HepG2 (cell line): ENCODE measurements around the gene CMIP. TPM values are rescaled to one million over a fixed set of nuclear protein-coding genes. Genes with fewer than 3 reads are reported as not detected.

ENCODE experiments used
- NFE2L1 ChIP-seq: sonication (generic); formaldehyde crosslinking; IDR thresholded peaks from 2 replicates; pipeline ENCODE4 v1.4.0; 2020; ENCODE audit warnings: missing genetic modification reagents, mild to moderate bottlenecking, borderline replicate concordance
- NFKBIZ ChIP-seq: IDR thresholded peaks from 2 replicates; pipeline ENCODE4 v1.6.1; 2018; ENCODE audit warnings: missing genetic modification reagents, missing compliant biosample characterization
- NR2F6 ChIP-seq, 2 experiments: IDR thresholded peaks; 2 replicates each; pipeline ENCODE4 v1.6.1; 2016; ENCODE audit warnings: antibody characterized with exemption in 1 of 2, mild to moderate bottlenecking in 1 of 2
- REXO4 ChIP-seq: sonication (generic); formaldehyde crosslinking; IDR thresholded peaks from 2 replicates; pipeline ENCODE4 v1.8.0; 2022; ENCODE audit warnings: missing genetic modification reagents, mild to moderate bottlenecking, borderline replicate concordance
- ZEB1 ChIP-seq: IDR thresholded peaks from 2 replicates; pipeline ENCODE4 v1.6.1; 2012; ENCODE audit warnings: mild to moderate bottlenecking, low read depth, inconsistent platforms; ENCODE audit not compliant: insufficient replicate concordance
- ZNF430 ChIP-seq: sonication (generic); formaldehyde crosslinking; IDR thresholded peaks from 2 replicates; pipeline ENCODE4 v1.9.0; 2021; ENCODE audit warnings: mild to moderate bottlenecking, missing genetic modification reagents
- ZNF614 ChIP-seq: IDR thresholded peaks from 2 replicates; pipeline ENCODE4 v1.6.1; 2018; ENCODE audit warnings: missing biosample characterization, missing genetic modification reagents, inconsistent platforms, borderline replicate concordance
- ZNF616 ChIP-seq: sonication (generic); formaldehyde crosslinking; IDR thresholded peaks from 2 replicates; pipeline ENCODE4 v1.5.0; 2020; ENCODE audit warnings: low read depth, mild to moderate bottlenecking, missing genetic modification reagents
- ZNF724P ChIP-seq: sonication (generic); formaldehyde crosslinking; IDR thresholded peaks from 2 replicates; pipeline ENCODE4 v1.8.0; 2022; ENCODE audit warnings: missing genetic modification reagents, borderline replicate concordance
- ZSCAN30 ChIP-seq: sonication (generic); formaldehyde crosslinking; IDR thresholded peaks from 2 replicates; pipeline ENCODE4 v1.5.0; 2020; ENCODE audit warnings: mild to moderate bottlenecking, missing genetic modification reagents
- polyA plus RNA-seq, 8 experiments: library from polyadenylated mRNA; depleted of rRNA in 3 of 8; stranded (reverse) in 7 of 8; unstranded in 1 of 8; fragments of >200 nt; fragmentation: Illumina TruSeq in 4 of 8; extraction: Trizol in 4 of 8; gene quantifications; 2 replicates each; pipeline versions ENCODE4 v1.2.1 to v1.2.3, GENCODE V29; 2011 to 2016; ENCODE audit warnings: low read depth in 4 of 8, missing spikeins in 1 of 8, mixed read lengths in 1 of 8; ENCODE audit not compliant: insufficient read depth in 1 of 8
- total RNA-seq, 5 experiments: library from RNA; depleted of rRNA; stranded (reverse); fragments of >200 nt; fragmentation: Illumina TruSeq; extraction: Trizol; gene quantifications; 2 replicates each; pipeline ENCODE4 v1.2.3, GENCODE V29; 2016; ENCODE audit warnings: low read depth in 1 of 5
- TF ChIP-seq, protein P1 (sequence below): sonication (generic); formaldehyde crosslinking; IDR thresholded peaks from 2 replicates; pipeline ENCODE4 v1.8.1; 2022; ENCODE audit warnings: low read depth, mild to moderate bottlenecking, missing genetic modification reagents
- TF ChIP-seq, protein P2 (sequence below): sonication (generic); formaldehyde crosslinking; IDR thresholded peaks from 2 replicates; pipeline ENCODE4 v1.4.0; 2020; ENCODE audit warnings: missing genetic modification reagents
- TF ChIP-seq, protein P3 (sequence below): sonication (generic); formaldehyde crosslinking; IDR thresholded peaks from 2 replicates; pipeline ENCODE4 v1.5.0; 2020; ENCODE audit warnings: mild to moderate bottlenecking, missing genetic modification reagents
- TF ChIP-seq, protein P4 (sequence below): sonication (generic); formaldehyde crosslinking; IDR thresholded peaks from 2 replicates; pipeline ENCODE4 v1.8.0; 2022; ENCODE audit warnings: missing genetic modification reagents, mild to moderate bottlenecking, borderline replicate concordance
- TF ChIP-seq, protein P5 (sequence below): sonication (generic); formaldehyde crosslinking; IDR thresholded peaks from 2 replicates; pipeline ENCODE4 v1.8.0; 2022; ENCODE audit warnings: mild to moderate bottlenecking, missing genetic modification reagents, moderate library complexity

The CMIP gene
- total and polyA plus RNA-seq, 2 of the 13 experiments (the other 11 are each of a cell fraction or from before 2014, with no cell fraction given): 10.9 to 18.1 TPM

DNA sequence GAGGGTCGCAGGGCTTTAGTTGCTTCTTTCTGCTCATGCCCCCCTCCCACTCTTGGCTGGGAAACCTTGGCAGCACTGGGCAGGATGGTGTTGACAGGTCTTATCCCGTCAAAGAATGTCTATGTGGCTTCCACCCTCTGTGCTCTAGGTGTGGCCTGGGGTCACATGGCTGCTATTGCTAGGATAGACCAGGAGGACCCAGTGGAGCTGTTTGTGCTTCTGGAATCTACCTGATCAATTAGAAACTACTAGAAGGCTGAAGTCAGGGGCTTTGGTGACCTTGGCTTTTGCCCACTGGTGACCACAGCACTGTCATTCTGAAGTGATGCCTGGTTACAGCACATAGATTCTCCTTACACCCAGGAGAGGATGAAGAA is 105.8 kb downstream of the CMIP start (continued):
- no peak for TF ChIP-seq ZNF724P (CRISPR knock-in tag)
- TF ChIP-seq ZSCAN30: no peak
- no peak for TF ChIP-seq REXO4
- no peak for TF ChIP-seq ZNF616
- no peak for TF ChIP-seq ZEB1
- 0 out of 2 replicates have a peak, but pooled peaks have one; percentile 3 for TF ChIP-seq ZNF430 (CRISPR knock-in tag)
- no peak for TF ChIP-seq NFKBIZ (CRISPR knock-in tag)
- TF ChIP-seq, protein P1, sequence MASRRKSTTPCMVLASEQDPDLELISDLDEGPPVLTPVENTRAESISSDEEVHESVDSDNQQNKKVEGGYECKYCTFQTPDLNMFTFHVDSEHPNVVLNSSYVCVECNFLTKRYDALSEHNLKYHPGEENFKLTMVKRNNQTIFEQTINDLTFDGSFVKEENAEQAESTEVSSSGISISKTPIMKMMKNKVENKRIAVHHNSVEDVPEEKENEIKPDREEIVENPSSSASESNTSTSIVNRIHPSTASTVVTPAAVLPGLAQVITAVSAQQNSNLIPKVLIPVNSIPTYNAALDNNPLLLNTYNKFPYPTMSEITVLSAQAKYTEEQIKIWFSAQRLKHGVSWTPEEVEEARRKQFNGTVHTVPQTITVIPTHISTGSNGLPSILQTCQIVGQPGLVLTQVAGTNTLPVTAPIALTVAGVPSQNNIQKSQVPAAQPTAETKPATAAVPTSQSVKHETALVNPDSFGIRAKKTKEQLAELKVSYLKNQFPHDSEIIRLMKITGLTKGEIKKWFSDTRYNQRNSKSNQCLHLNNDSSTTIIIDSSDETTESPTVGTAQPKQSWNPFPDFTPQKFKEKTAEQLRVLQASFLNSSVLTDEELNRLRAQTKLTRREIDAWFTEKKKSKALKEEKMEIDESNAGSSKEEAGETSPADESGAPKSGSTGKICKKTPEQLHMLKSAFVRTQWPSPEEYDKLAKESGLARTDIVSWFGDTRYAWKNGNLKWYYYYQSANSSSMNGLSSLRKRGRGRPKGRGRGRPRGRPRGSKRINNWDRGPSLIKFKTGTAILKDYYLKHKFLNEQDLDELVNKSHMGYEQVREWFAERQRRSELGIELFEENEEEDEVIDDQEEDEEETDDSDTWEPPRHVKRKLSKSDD (CRISPR knock-in tag): 0 out of 2 replicates have a peak, but pooled peaks have one; percentile 6
- TF ChIP-seq, protein P2, sequence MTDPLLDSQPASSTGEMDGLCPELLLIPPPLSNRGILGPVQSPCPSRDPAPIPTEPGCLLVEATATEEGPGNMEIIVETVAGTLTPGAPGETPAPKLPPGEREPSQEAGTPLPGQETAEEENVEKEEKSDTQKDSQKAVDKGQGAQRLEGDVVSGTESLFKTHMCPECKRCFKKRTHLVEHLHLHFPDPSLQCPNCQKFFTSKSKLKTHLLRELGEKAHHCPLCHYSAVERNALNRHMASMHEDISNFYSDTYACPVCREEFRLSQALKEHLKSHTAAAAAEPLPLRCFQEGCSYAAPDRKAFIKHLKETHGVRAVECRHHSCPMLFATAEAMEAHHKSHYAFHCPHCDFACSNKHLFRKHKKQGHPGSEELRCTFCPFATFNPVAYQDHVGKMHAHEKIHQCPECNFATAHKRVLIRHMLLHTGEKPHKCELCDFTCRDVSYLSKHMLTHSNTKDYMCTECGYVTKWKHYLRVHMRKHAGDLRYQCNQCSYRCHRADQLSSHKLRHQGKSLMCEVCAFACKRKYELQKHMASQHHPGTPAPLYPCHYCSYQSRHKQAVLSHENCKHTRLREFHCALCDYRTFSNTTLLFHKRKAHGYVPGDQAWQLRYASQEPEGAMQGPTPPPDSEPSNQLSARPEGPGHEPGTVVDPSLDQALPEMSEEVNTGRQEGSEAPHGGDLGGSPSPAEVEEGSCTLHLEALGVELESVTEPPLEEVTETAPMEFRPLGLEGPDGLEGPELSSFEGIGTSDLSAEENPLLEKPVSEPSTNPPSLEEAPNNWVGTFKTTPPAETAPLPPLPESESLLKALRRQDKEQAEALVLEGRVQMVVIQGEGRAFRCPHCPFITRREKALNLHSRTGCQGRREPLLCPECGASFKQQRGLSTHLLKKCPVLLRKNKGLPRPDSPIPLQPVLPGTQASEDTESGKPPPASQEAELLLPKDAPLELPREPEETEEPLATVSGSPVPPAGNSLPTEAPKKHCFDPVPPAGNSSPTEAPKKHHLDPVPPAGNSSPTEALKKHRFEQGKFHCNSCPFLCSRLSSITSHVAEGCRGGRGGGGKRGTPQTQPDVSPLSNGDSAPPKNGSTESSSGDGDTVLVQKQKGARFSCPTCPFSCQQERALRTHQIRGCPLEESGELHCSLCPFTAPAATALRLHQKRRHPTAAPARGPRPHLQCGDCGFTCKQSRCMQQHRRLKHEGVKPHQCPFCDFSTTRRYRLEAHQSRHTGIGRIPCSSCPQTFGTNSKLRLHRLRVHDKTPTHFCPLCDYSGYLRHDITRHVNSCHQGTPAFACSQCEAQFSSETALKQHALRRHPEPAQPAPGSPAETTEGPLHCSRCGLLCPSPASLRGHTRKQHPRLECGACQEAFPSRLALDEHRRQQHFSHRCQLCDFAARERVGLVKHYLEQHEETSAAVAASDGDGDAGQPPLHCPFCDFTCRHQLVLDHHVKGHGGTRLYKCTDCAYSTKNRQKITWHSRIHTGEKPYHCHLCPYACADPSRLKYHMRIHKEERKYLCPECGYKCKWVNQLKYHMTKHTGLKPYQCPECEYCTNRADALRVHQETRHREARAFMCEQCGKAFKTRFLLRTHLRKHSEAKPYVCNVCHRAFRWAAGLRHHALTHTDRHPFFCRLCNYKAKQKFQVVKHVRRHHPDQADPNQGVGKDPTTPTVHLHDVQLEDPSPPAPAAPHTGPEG (CRISPR knock-in tag): no peak
- no peak for TF ChIP-seq ZNF614
- no peak for TF ChIP-seq NR2F6 (IDR thresholded peaks at IDR 0.05)
- TF ChIP-seq NR2F6 (CRISPR knock-in tag; IDR thresholded peaks at IDR 0.05): no peak
- TF ChIP-seq, protein P3, sequence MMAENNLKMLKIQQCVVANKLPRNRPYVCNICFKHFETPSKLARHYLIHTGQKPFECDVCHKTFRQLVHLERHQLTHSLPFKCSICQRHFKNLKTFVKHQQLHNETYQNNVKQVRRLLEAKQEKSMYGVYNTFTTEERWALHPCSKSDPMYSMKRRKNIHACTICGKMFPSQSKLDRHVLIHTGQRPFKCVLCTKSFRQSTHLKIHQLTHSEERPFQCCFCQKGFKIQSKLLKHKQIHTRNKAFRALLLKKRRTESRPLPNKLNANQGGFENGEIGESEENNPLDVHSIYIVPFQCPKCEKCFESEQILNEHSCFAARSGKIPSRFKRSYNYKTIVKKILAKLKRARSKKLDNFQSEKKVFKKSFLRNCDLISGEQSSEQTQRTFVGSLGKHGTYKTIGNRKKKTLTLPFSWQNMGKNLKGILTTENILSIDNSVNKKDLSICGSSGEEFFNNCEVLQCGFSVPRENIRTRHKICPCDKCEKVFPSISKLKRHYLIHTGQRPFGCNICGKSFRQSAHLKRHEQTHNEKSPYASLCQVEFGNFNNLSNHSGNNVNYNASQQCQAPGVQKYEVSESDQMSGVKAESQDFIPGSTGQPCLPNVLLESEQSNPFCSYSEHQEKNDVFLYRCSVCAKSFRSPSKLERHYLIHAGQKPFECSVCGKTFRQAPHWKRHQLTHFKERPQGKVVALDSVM (CRISPR knock-in tag): no peak
- no peak for TF ChIP-seq NFE2L1 (CRISPR knock-in tag)
- TF ChIP-seq, protein P4, sequence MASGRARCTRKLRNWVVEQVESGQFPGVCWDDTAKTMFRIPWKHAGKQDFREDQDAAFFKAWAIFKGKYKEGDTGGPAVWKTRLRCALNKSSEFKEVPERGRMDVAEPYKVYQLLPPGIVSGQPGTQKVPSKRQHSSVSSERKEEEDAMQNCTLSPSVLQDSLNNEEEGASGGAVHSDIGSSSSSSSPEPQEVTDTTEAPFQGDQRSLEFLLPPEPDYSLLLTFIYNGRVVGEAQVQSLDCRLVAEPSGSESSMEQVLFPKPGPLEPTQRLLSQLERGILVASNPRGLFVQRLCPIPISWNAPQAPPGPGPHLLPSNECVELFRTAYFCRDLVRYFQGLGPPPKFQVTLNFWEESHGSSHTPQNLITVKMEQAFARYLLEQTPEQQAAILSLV (CRISPR knock-in tag): peak; percentile 16; the same call in 1 of the 2 replicates
- TF ChIP-seq, protein P5, sequence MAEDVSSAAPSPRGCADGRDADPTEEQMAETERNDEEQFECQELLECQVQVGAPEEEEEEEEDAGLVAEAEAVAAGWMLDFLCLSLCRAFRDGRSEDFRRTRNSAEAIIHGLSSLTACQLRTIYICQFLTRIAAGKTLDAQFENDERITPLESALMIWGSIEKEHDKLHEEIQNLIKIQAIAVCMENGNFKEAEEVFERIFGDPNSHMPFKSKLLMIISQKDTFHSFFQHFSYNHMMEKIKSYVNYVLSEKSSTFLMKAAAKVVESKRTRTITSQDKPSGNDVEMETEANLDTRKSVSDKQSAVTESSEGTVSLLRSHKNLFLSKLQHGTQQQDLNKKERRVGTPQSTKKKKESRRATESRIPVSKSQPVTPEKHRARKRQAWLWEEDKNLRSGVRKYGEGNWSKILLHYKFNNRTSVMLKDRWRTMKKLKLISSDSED: no peak
